GM23338 (cell line): ENCODE data around the gene PDYN. TPM values are rescaled to one million over a fixed set of nuclear protein-coding genes. Genes with fewer than 3 reads are reported as not detected.

Source experiments
- ATAC-seq: fragments of 200-7000 bp; cut with Tn5 transposase; 3 replicates; pipeline ENCODE4 v1.9.1; 2020
- DNase-seq: peaks from one replicate; pipeline ENCODE4 v3.0.0-alpha.2; 2015; ENCODE audit warnings: low spot score
- H2AFZ ChIP-seq: fragments of 200-600 bp; sonication (generic); 2 replicates; pipeline ENCODE4 v1.8.0; 2016; ENCODE audit warnings: antibody characterized with exemption, mild to moderate bottlenecking, moderate library complexity
- H3F3A ChIP-seq: fragments of 200-600 bp; sonication (generic); replicated peaks from 2 replicates; pipeline ENCODE4 v1.8.0; 2017; ENCODE audit warnings: antibody characterized with exemption, mixed run types, low read depth
- H3K27ac ChIP-seq: fragments of 200-600 bp; sonication (generic); 2 replicates; pipeline ENCODE4 v1.6.1; 2016; ENCODE audit warnings: low read depth
- H3K27me3 ChIP-seq: fragments of 200-600 bp; sonication (generic); 2 replicates; pipeline ENCODE4 v1.8.0; 2016; ENCODE audit warnings: mild to moderate bottlenecking, mixed run types, moderate library complexity; ENCODE audit not compliant: insufficient read depth
- H3K36me3 ChIP-seq: fragments of 200-600 bp; sonication (generic); 2 replicates; pipeline ENCODE4 v1.8.0; 2016; ENCODE audit warnings: mild to moderate bottlenecking; ENCODE audit not compliant: insufficient read depth
- H3K4me1 ChIP-seq: fragments of 200-600 bp; sonication (generic); 2 replicates; pipeline ENCODE4 v1.8.0; 2016; ENCODE audit warnings: mild to moderate bottlenecking, moderate library complexity; ENCODE audit not compliant: insufficient read depth
- H3K4me2 ChIP-seq: fragments of 200-600 bp; sonication (generic); 2 replicates; pipeline ENCODE4 v1.7.1; 2017; ENCODE audit warnings: mixed run types
- H3K4me3 ChIP-seq: fragments of 200-600 bp; sonication (generic); 2 replicates; pipeline ENCODE4 v1.6.1; 2016; ENCODE audit warnings: mixed run types
- H3K79me2 ChIP-seq: fragments of 200-600 bp; sonication (generic); replicated peaks from 2 replicates; pipeline ENCODE4 v1.8.0; 2017; ENCODE audit warnings: mild to moderate bottlenecking; ENCODE audit not compliant: insufficient read depth
- H3K9me2 ChIP-seq: fragments of 200-600 bp; sonication (generic); 2 replicates; pipeline ENCODE4 v1.8.0; 2017; ENCODE audit not compliant: insufficient read depth
- H4K20me1 ChIP-seq: fragments of 200-600 bp; sonication (generic); replicated peaks from 2 replicates; pipeline ENCODE4 v1.8.0; 2017; ENCODE audit warnings: mild to moderate bottlenecking; ENCODE audit not compliant: insufficient read depth
- H3K27ac Mint-ChIP-seq: 2 replicates; pipeline ENCODE4 v1.8.0; 2020; ENCODE audit warnings: inconsistent platforms, mild to moderate bottlenecking, moderate library complexity, mixed read lengths
- H3K27me3 Mint-ChIP-seq: 3 replicates; pipeline ENCODE4 v1.8.0; 2022; ENCODE audit warnings: low read depth, mild to moderate bottlenecking, moderate library complexity, mixed read lengths, inconsistent platforms; ENCODE audit not compliant: insufficient read depth, poor library complexity
- H3K36me3 Mint-ChIP-seq: 3 replicates; pipeline ENCODE4 v1.8.0; 2021; ENCODE audit warnings: low read depth, mild to moderate bottlenecking, inconsistent platforms, moderate library complexity, mixed read lengths
- H3K4me1 Mint-ChIP-seq: 3 replicates; pipeline ENCODE4 v1.8.0; 2020; ENCODE audit warnings: mild to moderate bottlenecking, inconsistent platforms, mixed read lengths
- H3K4me3 Mint-ChIP-seq: 3 replicates; pipeline ENCODE4 v1.8.0; 2021; ENCODE audit warnings: moderate library complexity, mild to moderate bottlenecking, inconsistent platforms, mixed read lengths
- H3K9me3 Mint-ChIP-seq: 3 replicates; pipeline ENCODE4 v1.8.0; 2020; ENCODE audit warnings: moderate library complexity, mild to moderate bottlenecking, inconsistent platforms, mixed read lengths
- CTCF ChIP-seq, 2 experiments: fragments of 200-600 bp in 1 of 2; sonication (generic) in 1 of 2; conservative IDR thresholded peaks; 2 replicates each; pipeline versions ENCODE4 v1.5.1 to v1.6.1; 2016 to 2017; ENCODE audit warnings: antibody characterized with exemption in 2 of 2, low read depth in 2 of 2, mild to moderate bottlenecking in 2 of 2, moderate library complexity in 1 of 2
- EZH2 ChIP-seq: fragments of 200-600 bp; sonication (generic); IDR thresholded peaks from one replicate; pipeline ENCODE4 v1.8.0; 2017; ENCODE audit warnings: antibody characterized with exemption, mild to moderate bottlenecking, low read depth; ENCODE audit not compliant: unreplicated experiment
- JUNB ChIP-seq: IDR thresholded peaks from one replicate; pipeline ENCODE4 v1.6.1; 2016; ENCODE audit warnings: antibody characterized with exemption; ENCODE audit not compliant: unreplicated experiment
- NANOG ChIP-seq: IDR thresholded peaks from 2 replicates; pipeline ENCODE4 v1.6.1; 2016; ENCODE audit warnings: antibody characterized with exemption, borderline replicate concordance
- STAT1 ChIP-seq: IDR thresholded peaks from one replicate; pipeline ENCODE4 v1.6.1; 2016; ENCODE audit warnings: antibody characterized with exemption; ENCODE audit not compliant: unreplicated experiment
- ZNF114 ChIP-seq: fragments of 250-450 bp; sonication (Bioruptor Pico); IDR thresholded peaks from 2 replicates; pipeline ENCODE4 v1.5.0; 2020; ENCODE audit warnings: mild to moderate bottlenecking, moderate library complexity
- ZNF331 ChIP-seq: fragments of 250-450 bp; sonication (Bioruptor Pico); IDR thresholded peaks from 2 replicates; pipeline ENCODE4 v1.5.0; 2020; ENCODE audit warnings: low read depth, mild to moderate bottlenecking, moderate library complexity
- polyA plus RNA-seq: library from polyadenylated mRNA; unstranded; fragments of >200 nt; fragmentation: Nextera tagmentation; extraction: Ambion mirVana; gene quantifications from 2 replicates; pipeline ENCODE4 v1.2.1, GENCODE V29; 2016
- total RNA-seq: library from RNA; depleted of rRNA; stranded (reverse); fragments of >200 nt; shearing (Covaris generic); gene quantifications from 2 replicates; pipeline ENCODE4 v1.2.3, GENCODE V29; 2014
- TF ChIP-seq, protein P1 (sequence below): fragments of 250-450 bp; sonication (Bioruptor Pico); IDR thresholded peaks from 2 replicates; pipeline ENCODE4 v1.5.0; 2020; ENCODE audit warnings: mild to moderate bottlenecking, moderate library complexity
- TF ChIP-seq, protein P2 (sequence below): IDR thresholded peaks from one replicate; pipeline ENCODE4 v1.6.1; 2018; ENCODE audit warnings: antibody characterized with exemption; ENCODE audit not compliant: unreplicated experiment

Gene PDYN
- total and polyA plus RNA-seq, 2 experiments from 2014 or later = 0.21 to 0.24 TPM

- peaks cover 24% of the 10 kb centered on the region for H3K4me1 Mint-ChIP-seq
Observed at GRCh38 chr20:1943275-1944002, 50.4 kb downstream of the PDYN start.

More at GRCh38 chr20:1943275-1944002, 50.4 kb downstream of the PDYN start:
- peaks cover 10% of the 10 kb centered on the region; the same call in 1 of the 2 replicates for H3F3A ChIP-seq
- no peak overlapping the region for H3K4me2 ChIP-seq
- no peaks in the 10 kb centered on the region for H3K79me2 ChIP-seq
- H3K4me3 Mint-ChIP-seq = no peak overlapping the region
- TF ChIP-seq ZNF331 (no peak), NANOG (no peak), CTCF (conservative IDR thresholded peaks at IDR 0.05; ENCODE audit: low read depth in 2 of 2) (no peak), STAT1 (no peak), EZH2 (no peak), ZNF114 (CRISPR knock-in tag) (no peak), JUNB (no peak)
- TF ChIP-seq, protein P1, sequence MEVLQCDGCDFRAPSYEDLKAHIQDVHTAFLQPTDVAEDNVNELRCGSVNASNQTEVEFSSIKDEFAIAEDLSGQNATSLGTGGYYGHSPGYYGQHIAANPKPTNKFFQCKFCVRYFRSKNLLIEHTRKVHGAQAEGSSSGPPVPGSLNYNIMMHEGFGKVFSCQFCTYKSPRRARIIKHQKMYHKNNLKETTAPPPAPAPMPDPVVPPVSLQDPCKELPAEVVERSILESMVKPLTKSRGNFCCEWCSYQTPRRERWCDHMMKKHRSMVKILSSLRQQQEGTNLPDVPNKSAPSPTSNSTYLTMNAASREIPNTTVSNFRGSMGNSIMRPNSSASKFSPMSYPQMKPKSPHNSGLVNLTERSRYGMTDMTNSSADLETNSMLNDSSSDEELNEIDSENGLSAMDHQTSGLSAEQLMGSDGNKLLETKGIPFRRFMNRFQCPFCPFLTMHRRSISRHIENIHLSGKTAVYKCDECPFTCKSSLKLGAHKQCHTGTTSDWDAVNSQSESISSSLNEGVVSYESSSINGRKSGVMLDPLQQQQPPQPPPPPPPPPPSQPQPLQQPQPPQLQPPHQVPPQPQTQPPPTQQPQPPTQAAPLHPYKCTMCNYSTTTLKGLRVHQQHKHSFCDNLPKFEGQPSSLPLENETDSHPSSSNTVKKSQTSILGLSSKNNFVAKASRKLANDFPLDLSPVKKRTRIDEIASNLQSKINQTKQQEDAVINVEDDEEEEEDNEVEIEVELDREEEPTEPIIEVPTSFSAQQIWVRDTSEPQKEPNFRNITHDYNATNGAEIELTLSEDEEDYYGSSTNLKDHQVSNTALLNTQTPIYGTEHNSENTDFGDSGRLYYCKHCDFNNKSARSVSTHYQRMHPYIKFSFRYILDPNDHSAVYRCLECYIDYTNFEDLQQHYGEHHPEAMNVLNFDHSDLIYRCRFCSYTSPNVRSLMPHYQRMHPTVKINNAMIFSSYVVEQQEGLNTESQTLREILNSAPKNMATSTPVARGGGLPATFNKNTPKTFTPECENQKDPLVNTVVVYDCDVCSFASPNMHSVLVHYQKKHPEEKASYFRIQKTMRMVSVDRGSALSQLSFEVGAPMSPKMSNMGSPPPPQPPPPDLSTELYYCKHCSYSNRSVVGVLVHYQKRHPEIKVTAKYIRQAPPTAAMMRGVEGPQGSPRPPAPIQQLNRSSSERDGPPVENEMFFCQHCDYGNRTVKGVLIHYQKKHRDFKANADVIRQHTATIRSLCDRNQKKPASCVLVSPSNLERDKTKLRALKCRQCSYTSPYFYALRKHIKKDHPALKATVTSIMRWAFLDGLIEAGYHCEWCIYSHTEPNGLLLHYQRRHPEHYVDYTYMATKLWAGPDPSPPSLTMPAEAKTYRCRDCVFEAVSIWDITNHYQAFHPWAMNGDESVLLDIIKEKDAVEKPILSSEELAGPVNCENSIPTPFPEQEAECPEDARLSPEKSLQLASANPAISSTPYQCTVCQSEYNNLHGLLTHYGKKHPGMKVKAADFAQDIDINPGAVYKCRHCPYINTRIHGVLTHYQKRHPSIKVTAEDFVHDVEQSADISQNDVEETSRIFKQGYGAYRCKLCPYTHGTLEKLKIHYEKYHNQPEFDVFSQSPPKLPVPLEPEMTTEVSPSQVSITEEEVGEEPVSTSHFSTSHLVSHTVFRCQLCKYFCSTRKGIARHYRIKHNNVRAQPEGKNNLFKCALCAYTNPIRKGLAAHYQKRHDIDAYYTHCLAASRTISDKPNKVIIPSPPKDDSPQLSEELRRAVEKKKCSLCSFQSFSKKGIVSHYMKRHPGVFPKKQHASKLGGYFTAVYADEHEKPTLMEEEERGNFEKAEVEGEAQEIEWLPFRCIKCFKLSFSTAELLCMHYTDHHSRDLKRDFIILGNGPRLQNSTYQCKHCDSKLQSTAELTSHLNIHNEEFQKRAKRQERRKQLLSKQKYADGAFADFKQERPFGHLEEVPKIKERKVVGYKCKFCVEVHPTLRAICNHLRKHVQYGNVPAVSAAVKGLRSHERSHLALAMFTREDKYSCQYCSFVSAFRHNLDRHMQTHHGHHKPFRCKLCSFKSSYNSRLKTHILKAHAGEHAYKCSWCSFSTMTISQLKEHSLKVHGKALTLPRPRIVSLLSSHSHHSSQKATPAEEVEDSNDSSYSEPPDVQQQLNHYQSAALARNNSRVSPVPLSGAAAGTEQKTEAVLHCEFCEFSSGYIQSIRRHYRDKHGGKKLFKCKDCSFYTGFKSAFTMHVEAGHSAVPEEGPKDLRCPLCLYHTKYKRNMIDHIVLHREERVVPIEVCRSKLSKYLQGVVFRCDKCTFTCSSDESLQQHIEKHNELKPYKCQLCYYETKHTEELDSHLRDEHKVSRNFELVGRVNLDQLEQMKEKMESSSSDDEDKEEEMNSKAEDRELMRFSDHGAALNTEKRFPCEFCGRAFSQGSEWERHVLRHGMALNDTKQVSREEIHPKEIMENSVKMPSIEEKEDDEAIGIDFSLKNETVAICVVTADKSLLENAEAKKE (CRISPR knock-in tag) = no peak
- TF ChIP-seq, protein P2, sequence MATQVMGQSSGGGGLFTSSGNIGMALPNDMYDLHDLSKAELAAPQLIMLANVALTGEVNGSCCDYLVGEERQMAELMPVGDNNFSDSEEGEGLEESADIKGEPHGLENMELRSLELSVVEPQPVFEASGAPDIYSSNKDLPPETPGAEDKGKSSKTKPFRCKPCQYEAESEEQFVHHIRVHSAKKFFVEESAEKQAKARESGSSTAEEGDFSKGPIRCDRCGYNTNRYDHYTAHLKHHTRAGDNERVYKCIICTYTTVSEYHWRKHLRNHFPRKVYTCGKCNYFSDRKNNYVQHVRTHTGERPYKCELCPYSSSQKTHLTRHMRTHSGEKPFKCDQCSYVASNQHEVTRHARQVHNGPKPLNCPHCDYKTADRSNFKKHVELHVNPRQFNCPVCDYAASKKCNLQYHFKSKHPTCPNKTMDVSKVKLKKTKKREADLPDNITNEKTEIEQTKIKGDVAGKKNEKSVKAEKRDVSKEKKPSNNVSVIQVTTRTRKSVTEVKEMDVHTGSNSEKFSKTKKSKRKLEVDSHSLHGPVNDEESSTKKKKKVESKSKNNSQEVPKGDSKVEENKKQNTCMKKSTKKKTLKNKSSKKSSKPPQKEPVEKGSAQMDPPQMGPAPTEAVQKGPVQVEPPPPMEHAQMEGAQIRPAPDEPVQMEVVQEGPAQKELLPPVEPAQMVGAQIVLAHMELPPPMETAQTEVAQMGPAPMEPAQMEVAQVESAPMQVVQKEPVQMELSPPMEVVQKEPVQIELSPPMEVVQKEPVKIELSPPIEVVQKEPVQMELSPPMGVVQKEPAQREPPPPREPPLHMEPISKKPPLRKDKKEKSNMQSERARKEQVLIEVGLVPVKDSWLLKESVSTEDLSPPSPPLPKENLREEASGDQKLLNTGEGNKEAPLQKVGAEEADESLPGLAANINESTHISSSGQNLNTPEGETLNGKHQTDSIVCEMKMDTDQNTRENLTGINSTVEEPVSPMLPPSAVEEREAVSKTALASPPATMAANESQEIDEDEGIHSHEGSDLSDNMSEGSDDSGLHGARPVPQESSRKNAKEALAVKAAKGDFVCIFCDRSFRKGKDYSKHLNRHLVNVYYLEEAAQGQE = no peak
- no peaks in the 10 kb centered on the region; the same call in 2 of the 3 replicates for H3K36me3 Mint-ChIP-seq
- H3K4me1 ChIP-seq = peaks cover 17% of the 10 kb centered on the region
- H3K36me3 ChIP-seq = no peaks in the 10 kb centered on the region
- H3K27me3 ChIP-seq = peaks cover 38% of the 10 kb centered on the region
- no peak for DNase-seq
- no peak overlapping the region for H2AFZ ChIP-seq
- no peak overlapping the region for H3K27ac ChIP-seq
- peaks cover 36% of the 10 kb centered on the region for H3K27me3 Mint-ChIP-seq
- no peaks in the 10 kb centered on the region for H3K9me3 Mint-ChIP-seq
- no peak overlapping the region for H3K27ac Mint-ChIP-seq
- no peaks in the 10 kb centered on the region for H4K20me1 ChIP-seq
- H3K4me3 ChIP-seq = no peak overlapping the region
- no peak for ATAC-seq
- H3K9me2 ChIP-seq = no peaks in the 10 kb centered on the region
